Heart left ventricle (tissue), 16 donors: ENCODE measurements around the gene SYF2. TPM values are rescaled to one million over a fixed set of nuclear protein-coding genes. Genes with fewer than 3 reads are reported as not detected.

ENCODE experiments used
- ATAC-seq, 4 donors: fragments of 200-7000 bp; cut with Tn5 transposase; one replicate each; pipeline ENCODE4 v1.9.1; 2020 to 2022; ENCODE audit warnings: moderate library complexity in 4 of 4, mild to moderate bottlenecking in 3 of 4, moderate number of reproducible peaks in 1 of 4
- DNase-seq, 5 donors: peaks; one replicate each; pipeline ENCODE4 v3.0.0-alpha.2; 2020
- H3K27ac ChIP-seq, 12 donors: fragments of 200-600 bp; sonication (generic) in 4 of 12; one replicate each; pipeline versions ENCODE4 v1.5.0 to v1.8.0; 2016 to 2022; ENCODE audit warnings: mild to moderate bottlenecking in 2 of 12
- H3K27me3 ChIP-seq, 9 donors: fragments of 200-600 bp; sonication (generic) in 2 of 9; one replicate each; pipeline versions ENCODE4 v1.5.1 to v1.8.0; 2016 to 2022; ENCODE audit warnings: mild to moderate bottlenecking in 3 of 9
- H3K36me3 ChIP-seq, 9 donors: fragments of 200-600 bp; sonication (generic) in 2 of 9; one replicate each; pipeline versions ENCODE4 v1.5.0 to v1.8.0; 2018 to 2022; ENCODE audit warnings: mild to moderate bottlenecking in 2 of 9
- H3K4me1 ChIP-seq, 12 donors: fragments of 200-600 bp; sonication (generic) in 4 of 12; one replicate each; pipeline versions ENCODE4 v1.5.0 to v1.8.0; 2016 to 2022; ENCODE audit warnings: mild to moderate bottlenecking in 3 of 12
- H3K4me3 ChIP-seq, 12 donors: fragments of 200-600 bp; sonication (generic) in 4 of 12; one replicate each; pipeline versions ENCODE4 v1.5.0 to v1.8.0; 2017 to 2022; ENCODE audit warnings: mild to moderate bottlenecking in 9 of 12, moderate library complexity in 4 of 12
- H3K9me3 ChIP-seq, 12 donors: fragments of 200-600 bp; sonication (generic) in 4 of 12; one replicate each; pipeline versions ENCODE4 v1.5.0 to v1.8.0; 2016 to 2022; ENCODE audit warnings: mild to moderate bottlenecking in 1 of 12
- POLR2A ChIP-seq, 2 donors: fragments of 450-650 bp; IDR thresholded peaks; one replicate each; pipeline ENCODE4 v1.6.1; 2017; ENCODE audit warnings: antibody characterized with exemption in 2 of 2, mild to moderate bottlenecking in 2 of 2, moderate library complexity in 2 of 2
- WGBS, 4 donors: extraction: QIAGEN DNeasy Blood & Tissue Kit in 2 of 4; methylation state at CpG; one replicate each; pipeline versions ENCODE4 v1.1.5 to v1.1.7; 2013 to 2018; 5-methylcytosine and 5-hydroxymethylcytosine counted together
- intact Hi-C, 10 donors: fragments of 100-400 bp; cut with DNase I; formaldehyde crosslinking; loops; one replicate each; pipeline versions ENCODE4 v1.11.1 to v1.14.2; 2022
- polyA plus RNA-seq, 2 donors: library from polyadenylated mRNA; stranded (reverse); fragments of 200-250 nt; gene quantifications; one replicate each; pipeline ENCODE4 v1.2.3, GENCODE V29; 2013
- total RNA-seq, 9 donors: library from RNA; depleted of rRNA in 2 of 9; stranded (reverse); fragments of >200 nt in 2 of 9; fragmentation: NEBNext Ultra II Directional in 3 of 9; extraction: Animal tissue kit (Norgen Biotek cat#: 25700) in 3 of 9; gene quantifications; one replicate each; pipeline versions ENCODE4 v1.1.0 to v1.2.4, GENCODE V29; 2016 to 2023
- TF ChIP-seq, protein P1 (sequence below), 12 donors: fragments of 200-600 bp; sonication (generic) in 4 of 12; IDR thresholded peaks; one replicate each; pipeline versions ENCODE4 v1.5.0 to v1.8.0; 2018 to 2022; ENCODE audit warnings: antibody characterized with exemption in 12 of 12, mild to moderate bottlenecking in 5 of 12
- donor health status: ischemic (EF 13 %, LVEDD 7.1; RV severe dilation, severe dysfunction).
- donor health status: healthy with polysubstance abuse.
- donor health status: DM: no; HTN: yes; CAD: no.
- donor health status: DM: no; HTN: no; CAD: no.
- donor health status: ischemic (EF 25% LVEDD 6.9; RV normal size, moderate dysfunction).
- donor health status: ischemic (EF 25% LVEDD 5.7; RV mildly dilated, moderate dysfunction).
- donor health status: healthy.
- donor health status: DM: yes; HTN: yes; CAD: no.
- donor health status: ischemic (EF 35%, LVEDD 5.7; RV mildly dilated, moderate dysfunction).
- donor health status: nonischemic (EF 11% LVEDD 7.7; RV severe dilation, severe dysfunction).
- donor health status: DM: yes; HTN: yes; CAD: no.
- donor health status: PGD.
- donor health status: ischemic (EF 29% LVEDD 5.4; RV normal size, mild dysfunction).
- donor health status: nonischemic (EF 23%, LVEDD 6.1; RV moderate dilation, normal function).

Gene SYF2
- total and polyA plus RNA-seq, 11 donors, result 25.0 to 60.3 (median 35.4) TPM

DNA sequence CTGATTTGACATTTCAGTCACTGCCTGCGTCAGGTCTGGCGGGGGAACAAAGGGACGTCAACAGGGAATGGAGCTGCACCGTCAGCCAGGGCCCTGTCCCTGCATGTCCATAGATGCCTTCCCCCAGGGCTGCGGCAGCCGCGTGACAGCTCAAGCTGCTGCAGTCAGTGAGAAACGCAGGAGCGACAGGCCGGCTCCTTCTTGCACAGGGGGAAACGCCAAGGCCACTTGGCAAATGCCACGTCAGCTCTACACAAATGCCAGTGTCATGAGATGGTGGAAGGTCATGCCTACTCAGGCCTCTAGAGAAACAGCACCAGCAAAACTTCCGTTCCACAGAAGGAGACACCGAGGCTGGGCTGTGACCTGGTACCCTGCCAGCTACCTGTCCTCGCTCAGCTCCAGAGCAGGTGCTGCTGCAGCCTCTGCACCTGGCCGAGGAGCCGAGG is 37.7 kb downstream of the SYF2 start:
- intact Hi-C loops, result loop anchor here in 2 of 10 donors (5.0 to 10.0 kb wide), 2 partner anchors 260 to 267 kb away; partner anchors contain the start of gene RUNX3 (in 1 of the 2)
- peaks cover 0 to 29% (median 0%) of the 10 kb centered on the region in 9 donors for H3K27me3 ChIP-seq
- no peaks in the 10 kb centered on the region for H3K9me3 ChIP-seq
- peak in 1 of 5 donors; percentile 40 for DNase-seq
- peak in 2 of 4 donors; percentile 14 to 58 for ATAC-seq
- no peak overlapping the region for H3K27ac ChIP-seq
- no peaks in the 10 kb centered on the region for H3K36me3 ChIP-seq
- WGBS, 4 donors, result 63 to 81% (median 67%) methylated on average over 8 to 17 of the region's 17 CpGs
- H3K4me3 ChIP-seq, result no peak overlapping the region
- H3K4me1 ChIP-seq, result peaks cover 0 to 13% (median 3%) of the 10 kb centered on the region in 12 donors
- TF ChIP-seq POLR2A (IDR thresholded peaks at IDR 0.05), result no peak
- TF ChIP-seq, protein P1, sequence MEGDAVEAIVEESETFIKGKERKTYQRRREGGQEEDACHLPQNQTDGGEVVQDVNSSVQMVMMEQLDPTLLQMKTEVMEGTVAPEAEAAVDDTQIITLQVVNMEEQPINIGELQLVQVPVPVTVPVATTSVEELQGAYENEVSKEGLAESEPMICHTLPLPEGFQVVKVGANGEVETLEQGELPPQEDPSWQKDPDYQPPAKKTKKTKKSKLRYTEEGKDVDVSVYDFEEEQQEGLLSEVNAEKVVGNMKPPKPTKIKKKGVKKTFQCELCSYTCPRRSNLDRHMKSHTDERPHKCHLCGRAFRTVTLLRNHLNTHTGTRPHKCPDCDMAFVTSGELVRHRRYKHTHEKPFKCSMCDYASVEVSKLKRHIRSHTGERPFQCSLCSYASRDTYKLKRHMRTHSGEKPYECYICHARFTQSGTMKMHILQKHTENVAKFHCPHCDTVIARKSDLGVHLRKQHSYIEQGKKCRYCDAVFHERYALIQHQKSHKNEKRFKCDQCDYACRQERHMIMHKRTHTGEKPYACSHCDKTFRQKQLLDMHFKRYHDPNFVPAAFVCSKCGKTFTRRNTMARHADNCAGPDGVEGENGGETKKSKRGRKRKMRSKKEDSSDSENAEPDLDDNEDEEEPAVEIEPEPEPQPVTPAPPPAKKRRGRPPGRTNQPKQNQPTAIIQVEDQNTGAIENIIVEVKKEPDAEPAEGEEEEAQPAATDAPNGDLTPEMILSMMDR (IDR thresholded peaks at IDR 0.05), result no peak

DNA sequence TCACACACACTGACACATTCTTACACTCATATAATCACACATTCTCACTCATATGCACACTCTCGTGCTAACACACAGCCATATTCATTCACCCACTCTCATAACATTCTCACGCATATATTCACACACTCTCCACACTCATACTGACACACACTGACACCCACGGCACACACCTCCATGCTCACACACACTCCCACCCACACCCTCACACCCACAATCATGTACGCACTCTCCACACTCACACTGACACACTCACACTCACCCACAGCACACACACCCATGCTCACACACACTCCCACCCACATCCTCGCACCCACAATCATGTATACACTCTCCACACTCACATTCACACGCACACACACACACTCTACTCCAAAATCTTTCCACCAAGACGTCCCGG is 38.2 kb downstream of the SYF2 start:
- TF ChIP-seq, protein P1 (IDR thresholded peaks at IDR 0.05), result no peak
- TF ChIP-seq POLR2A (IDR thresholded peaks at IDR 0.05), result no peak
- Histone ChIP-seq H3K4me3 (no peak overlapping the region), H3K4me1 (peaks cover 0 to 9% (median 2%) of the 10 kb centered on the region in 12 donors), H3K9me3 (no peaks in the 10 kb centered on the region), H3K27me3 (peaks cover 0 to 29% (median 0%) of the 10 kb centered on the region in 9 donors), H3K36me3 (no peaks in the 10 kb centered on the region), H3K27ac (no peak overlapping the region)
- 79 to 82% (median 81%) methylated on average over 8 of the region's 8 CpGs for WGBS, 4 donors
- intact Hi-C loops, result loop anchor here in 1 of 10 donors (10.0 kb wide), 1 partner anchor 259 kb away; the partner anchor contains the start of gene RUNX3
- no peak for DNase-seq
- no peak for ATAC-seq

DNA sequence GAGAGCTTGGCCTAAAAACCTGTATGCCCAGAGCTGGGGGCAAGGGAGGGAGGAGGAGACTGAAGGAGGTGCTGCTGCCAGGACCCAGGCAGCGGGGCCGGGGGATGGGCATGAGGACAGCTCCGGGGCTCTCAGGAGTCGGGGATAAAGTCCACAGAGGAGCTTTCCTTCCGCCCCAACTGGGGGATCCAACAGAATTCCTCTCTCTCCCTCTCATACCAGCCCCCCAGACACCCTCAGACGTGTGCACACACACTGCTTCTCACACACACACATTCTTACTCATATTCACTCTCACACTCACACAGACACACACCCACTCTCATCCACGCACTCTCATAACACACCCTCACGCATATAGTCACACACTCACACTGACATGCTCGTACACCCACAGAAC is 39.1 kb downstream of the SYF2 start:
- 60 to 67% (median 66%) methylated on average over 8 to 9 of the region's 9 CpGs for WGBS, 4 donors
- ATAC-seq (no peak), DNase-seq (no peak)
- TF ChIP-seq, protein P1 (IDR thresholded peaks at IDR 0.05), result no peak
- TF ChIP-seq POLR2A (IDR thresholded peaks at IDR 0.05), result no peak
- Histone ChIP-seq H3K4me1 (peaks cover 0 to 1% (median 0%) of the 10 kb centered on the region in 12 donors), H3K27me3 (peaks cover 0 to 29% (median 0%) of the 10 kb centered on the region in 9 donors), H3K9me3 (no peaks in the 10 kb centered on the region), H3K36me3 (no peaks in the 10 kb centered on the region), H3K27ac (no peak overlapping the region), H3K4me3 (no peak overlapping the region)
- intact Hi-C loops, result loop anchor here in 1 of 10 donors (10.0 kb wide), 1 partner anchor 258 kb away; the partner anchor contains the start of gene RUNX3

GRCh38 chr1:25192154-25192553 is 40.1 kb downstream of the SYF2 start:
- Histone ChIP-seq H3K4me3 (no peak overlapping the region), H3K4me1 (no peaks in the 10 kb centered on the region), H3K27ac (no peak overlapping the region), H3K27me3 (peaks cover 0 to 29% (median 0%) of the 10 kb centered on the region in 9 donors), H3K36me3 (no peaks in the 10 kb centered on the region), H3K9me3 (no peaks in the 10 kb centered on the region)
- TF ChIP-seq, protein P1 (IDR thresholded peaks at IDR 0.05), result no peak
- TF ChIP-seq POLR2A (IDR thresholded peaks at IDR 0.05), result no peak
- ATAC-seq, result no peak
- intact Hi-C loops, result loop anchor here in 1 of 10 donors (10.0 kb wide), 1 partner anchor 257 kb away; the partner anchor contains the start of gene RUNX3
- DNase-seq, result no peak
- 86 to 92% (median 90%) methylated on average over 5 of the region's 5 CpGs for WGBS, 4 donors
